ENCODE data around the gene AOAH. TPM values are rescaled to one million over a fixed set of nuclear protein-coding genes. Genes with fewer than 3 reads are reported as not detected.
A peak's percentile ranks its signal among the peaks of the same experiment; 100 is the strongest.

AOAH gene
- total RNA-seq, 1 experiment from 2014 or later = 29.3 TPM

GRCh38 chr7:36630112-36630650 is 94.1 kb downstream of the AOAH start:
- DNase-seq (ENCODE audit: low spot score) = no peak

GRCh38 chr7:36629351-36629750 is 94.9 kb downstream of the AOAH start:
- DNase-seq (ENCODE audit: low spot score) = no peak

GRCh38 chr7:36627836-36628235 is 96.5 kb downstream of the AOAH start:
- no peak for DNase-seq (ENCODE audit: low spot score)

GRCh38 chr7:36626111-36626510 is 98.2 kb downstream of the AOAH start:
- DNase-seq (ENCODE audit: low spot score) = no peak

GRCh38 chr7:36625247-36625646 is 99.0 kb downstream of the AOAH start:
- peak; percentile 58 for DNase-seq (ENCODE audit: low spot score)

GRCh38 chr7:36623247-36623646 is 101.0 kb downstream of the AOAH start:
- DNase-seq (ENCODE audit: low spot score) = no peak

GRCh38 chr7:36621396-36621795 is 102.9 kb downstream of the AOAH start:
- DNase-seq (ENCODE audit: low spot score) = no peak

GRCh38 chr7:36620166-36620708 is 104.1 kb downstream of the AOAH start:
- DNase-seq (ENCODE audit: low spot score) = no peak

GRCh38 chr7:36617408-36617807 is 106.9 kb downstream of the AOAH start:
- no peak for DNase-seq (ENCODE audit: low spot score)

- no peak for DNase-seq (ENCODE audit: low spot score)
Observed at GRCh38 chr7:36615852-36616540, 108.3 kb downstream of the AOAH start.

GRCh38 chr7:36614959-36615358 is 109.3 kb downstream of the AOAH start:
- DNase-seq (ENCODE audit: low spot score) = no peak

- DNase-seq (ENCODE audit: low spot score) = no peak
Observed at GRCh38 chr7:36613031-36613614, 111.2 kb downstream of the AOAH start.

GRCh38 chr7:36611703-36612102 is 112.6 kb downstream of the AOAH start:
- no peak for DNase-seq (ENCODE audit: low spot score)

GRCh38 chr7:36607721-36608095 is 116.6 kb downstream of the AOAH start:
- no peak for DNase-seq (ENCODE audit: low spot score)

GRCh38 chr7:36606976-36607720 is 117.1 kb downstream of the AOAH start:
- DNase-seq (ENCODE audit: low spot score) = no peak

- no peak for DNase-seq (ENCODE audit: low spot score)
Observed at GRCh38 chr7:36606153-36606975, 117.9 kb downstream of the AOAH start.

- DNase-seq (ENCODE audit: low spot score) = no peak
Observed at GRCh38 chr7:36605261-36606051, 118.8 kb downstream of the AOAH start.

GRCh38 chr7:36604806-36605205 is 119.5 kb downstream of the AOAH start:
- DNase-seq (ENCODE audit: low spot score) = no peak

- DNase-seq (ENCODE audit: low spot score) = no peak
Observed at GRCh38 chr7:36602934-36603887, 121.1 kb downstream of the AOAH start.

- no peak for DNase-seq (ENCODE audit: low spot score)
Observed at GRCh38 chr7:36602511-36602910, 121.8 kb downstream of the AOAH start.
